Mesothelial cell of epicardium (in vitro differentiated cells): ENCODE results near the gene ALPP. TPM values are rescaled to one million over a fixed set of nuclear protein-coding genes. Genes with fewer than 3 reads are reported as not detected.
"Not testable (repeated sequence)": the region's sequence is repeated elsewhere in the genome, so short reads cannot be mapped to it uniquely, and the experiment has no call there.

Source experiments
- DNase-seq, 2 experiments: peaks; one replicate each; pipeline ENCODE4 v3.0.0; 2021; ENCODE audit warnings: low spot score in 2 of 2; ENCODE audit not compliant: unreplicated experiment in 2 of 2
- H3K27ac Mint-ChIP-seq: 2 replicates; pipeline ENCODE4 v1.8.0; 2021; ENCODE audit warnings: mixed read lengths
- H3K27me3 Mint-ChIP-seq: 2 replicates; pipeline ENCODE4 v1.8.0; 2021; ENCODE audit warnings: low read depth, mixed read lengths
- H3K36me3 Mint-ChIP-seq: 2 replicates; pipeline ENCODE4 v1.8.0; 2021; ENCODE audit warnings: mixed read lengths
- H3K4me1 Mint-ChIP-seq: 2 replicates; pipeline ENCODE4 v1.8.0; 2021; ENCODE audit warnings: mixed read lengths
- H3K4me3 Mint-ChIP-seq: 2 replicates; pipeline ENCODE4 v1.8.0; 2021; ENCODE audit warnings: mild to moderate bottlenecking, moderate library complexity, mixed read lengths
- H3K9me3 Mint-ChIP-seq: 2 replicates; pipeline ENCODE4 v1.8.0; 2021; ENCODE audit warnings: mixed read lengths
- total RNA-seq: library from RNA; stranded (reverse); gene quantifications from 3 replicates; pipeline ENCODE4 v1.2.1, GENCODE V29; 2021
- TF ChIP-seq, protein P1 (sequence below): fragments of 200-600 bp; sonication (generic); IDR thresholded peaks from one replicate; pipeline ENCODE4 v1.5.0; 2021; ENCODE audit warnings: antibody characterized with exemption; ENCODE audit not compliant: unreplicated experiment

Gene ALPP
- total RNA-seq, 1 donor from 2014 or later: not detected

DNA sequence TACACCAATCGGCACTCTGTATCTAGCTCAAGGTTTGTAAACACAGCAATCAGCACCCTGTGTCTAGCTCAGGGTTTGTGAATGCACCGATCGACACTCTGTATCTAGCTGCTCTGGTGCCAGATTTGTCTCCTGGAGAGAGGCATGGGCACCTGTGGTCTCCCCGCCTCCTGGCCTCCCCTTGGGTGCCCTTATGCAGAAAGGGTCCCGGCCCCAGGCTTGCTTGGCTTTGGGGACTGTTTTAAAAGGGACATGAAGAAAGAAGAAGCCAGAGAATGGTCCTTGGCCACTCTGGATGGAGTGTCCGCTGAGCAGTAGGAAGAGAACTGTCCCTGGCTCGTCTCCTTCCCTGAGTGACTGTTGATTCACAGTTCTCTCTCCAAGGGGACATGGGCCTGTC lies 11.5 kb upstream of the ALPP start:
- Mint-ChIP-seq H3K27me3 (no peaks in the 10 kb centered on the region), H3K27ac (no peak overlapping the region), H3K9me3 (no peaks in the 10 kb centered on the region), H3K4me3 (no peak overlapping the region), H3K36me3 (no peaks in the 10 kb centered on the region), H3K4me1 (peaks cover 12% of the 10 kb centered on the region)
- DNase-seq: no peak
- TF ChIP-seq, protein P1, sequence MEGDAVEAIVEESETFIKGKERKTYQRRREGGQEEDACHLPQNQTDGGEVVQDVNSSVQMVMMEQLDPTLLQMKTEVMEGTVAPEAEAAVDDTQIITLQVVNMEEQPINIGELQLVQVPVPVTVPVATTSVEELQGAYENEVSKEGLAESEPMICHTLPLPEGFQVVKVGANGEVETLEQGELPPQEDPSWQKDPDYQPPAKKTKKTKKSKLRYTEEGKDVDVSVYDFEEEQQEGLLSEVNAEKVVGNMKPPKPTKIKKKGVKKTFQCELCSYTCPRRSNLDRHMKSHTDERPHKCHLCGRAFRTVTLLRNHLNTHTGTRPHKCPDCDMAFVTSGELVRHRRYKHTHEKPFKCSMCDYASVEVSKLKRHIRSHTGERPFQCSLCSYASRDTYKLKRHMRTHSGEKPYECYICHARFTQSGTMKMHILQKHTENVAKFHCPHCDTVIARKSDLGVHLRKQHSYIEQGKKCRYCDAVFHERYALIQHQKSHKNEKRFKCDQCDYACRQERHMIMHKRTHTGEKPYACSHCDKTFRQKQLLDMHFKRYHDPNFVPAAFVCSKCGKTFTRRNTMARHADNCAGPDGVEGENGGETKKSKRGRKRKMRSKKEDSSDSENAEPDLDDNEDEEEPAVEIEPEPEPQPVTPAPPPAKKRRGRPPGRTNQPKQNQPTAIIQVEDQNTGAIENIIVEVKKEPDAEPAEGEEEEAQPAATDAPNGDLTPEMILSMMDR: no peak

DNA sequence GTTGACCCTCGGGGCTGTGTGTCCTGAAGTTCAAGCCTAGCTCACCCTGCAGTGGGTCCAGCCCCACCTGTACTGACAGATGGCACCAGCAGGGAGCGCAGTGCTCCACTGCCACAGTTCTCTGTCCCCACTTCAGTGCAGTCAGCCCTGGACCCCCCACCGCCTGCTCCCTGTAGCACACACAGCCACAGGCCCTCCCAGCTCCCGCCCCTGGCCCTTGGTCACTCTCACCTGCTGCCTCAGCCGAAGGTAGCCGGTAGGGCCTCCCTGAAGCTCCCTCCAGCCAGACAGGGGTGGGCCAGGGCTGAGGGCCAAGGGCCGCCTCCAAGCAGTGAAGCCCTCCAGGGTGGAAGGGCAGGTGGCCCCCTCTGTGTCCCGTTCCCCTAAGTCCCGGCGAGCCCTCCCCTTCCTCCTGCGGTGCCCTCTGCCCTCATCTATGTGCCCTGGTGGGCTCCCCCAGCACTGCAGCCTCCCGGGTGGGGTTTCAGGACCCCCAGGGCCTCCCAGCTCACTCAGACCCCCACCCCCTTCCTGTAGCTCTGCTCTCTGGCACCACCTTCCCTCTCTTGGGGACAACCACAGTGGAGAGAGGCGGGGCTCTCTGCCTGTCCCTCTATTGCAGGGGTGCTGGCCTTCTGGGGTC lies 10.8 kb upstream of the ALPP start:
- peaks cover 12% of the 10 kb centered on the region for H3K4me1 Mint-ChIP-seq
- H3K36me3 Mint-ChIP-seq: no peaks in the 10 kb centered on the region
- H3K9me3 Mint-ChIP-seq: no peaks in the 10 kb centered on the region
- TF ChIP-seq, protein P1: no peak
- no peak overlapping the region for H3K27ac Mint-ChIP-seq
- no peak overlapping the region for H3K4me3 Mint-ChIP-seq
- no peak for DNase-seq
- no peaks in the 10 kb centered on the region for H3K27me3 Mint-ChIP-seq

DNA sequence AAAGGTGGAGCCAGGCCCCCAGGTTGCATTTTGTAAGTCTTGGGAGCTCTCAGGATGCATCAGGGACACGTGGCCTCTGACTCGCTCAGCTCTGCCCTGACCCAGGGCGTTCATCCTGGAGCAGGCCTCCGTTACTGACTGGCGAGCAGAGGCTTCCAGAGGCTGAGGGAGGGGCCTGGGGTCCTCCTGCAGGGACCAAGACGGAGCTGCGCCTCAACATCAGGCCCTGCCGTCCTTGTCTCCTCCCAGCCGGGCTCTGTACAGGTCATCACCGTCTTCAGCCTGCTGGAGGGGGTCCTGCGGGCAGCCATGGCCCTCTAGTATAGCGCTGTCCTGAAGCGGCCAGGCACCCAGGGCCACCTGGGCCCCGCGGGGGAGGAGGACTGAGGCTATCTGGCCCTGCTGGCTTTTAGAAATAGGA lies 10.2 kb upstream of the ALPP start:
- peaks cover 12% of the 10 kb centered on the region for H3K4me1 Mint-ChIP-seq
- H3K27ac Mint-ChIP-seq: no peak overlapping the region
- H3K27me3 Mint-ChIP-seq: no peaks in the 10 kb centered on the region
- no peak overlapping the region for H3K4me3 Mint-ChIP-seq
- no peaks in the 10 kb centered on the region for H3K9me3 Mint-ChIP-seq
- H3K36me3 Mint-ChIP-seq: no peaks in the 10 kb centered on the region
- TF ChIP-seq, protein P1: no peak
- DNase-seq: no peak

DNA sequence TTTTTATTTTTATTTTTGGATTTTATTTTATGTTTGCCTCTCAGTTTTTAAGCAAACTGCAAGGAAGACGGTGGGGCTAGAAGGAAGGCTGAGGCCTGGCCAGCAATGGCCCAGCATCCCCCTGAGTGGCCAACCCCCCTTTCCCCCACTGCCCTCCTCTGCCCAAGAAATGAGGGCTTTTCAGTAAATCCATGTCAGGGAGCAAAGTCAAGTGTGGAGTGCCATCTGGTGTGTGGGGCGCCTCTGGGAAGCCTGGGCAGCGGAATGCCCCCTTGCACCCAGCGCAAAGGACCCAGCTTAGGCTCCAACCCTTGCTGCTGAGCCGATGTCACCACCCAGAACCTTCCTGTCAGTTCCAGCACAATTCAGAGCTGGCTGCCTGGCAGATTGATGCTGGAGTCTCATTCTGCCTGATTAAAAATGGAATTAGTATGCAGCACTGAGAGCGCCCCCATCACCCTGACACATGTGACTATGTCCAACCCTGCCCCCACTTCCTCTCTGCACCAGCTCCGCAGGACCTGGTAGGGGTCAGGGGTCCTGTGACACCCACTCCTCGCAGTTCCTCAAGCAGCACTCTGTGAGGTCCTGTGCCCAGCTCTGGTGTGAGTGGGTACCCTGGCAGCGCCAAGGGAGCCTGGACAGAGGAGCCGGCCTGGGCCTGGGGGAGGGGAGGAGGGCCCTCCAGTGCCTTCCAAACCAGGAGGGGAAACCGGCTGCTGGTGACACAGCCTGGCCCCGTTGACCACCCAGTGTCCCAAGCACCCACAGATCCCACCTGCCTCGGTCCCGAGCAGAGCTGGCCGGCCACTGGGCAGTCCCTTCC lies 9.2 kb upstream of the ALPP start:
- Mint-ChIP-seq H3K9me3 (no peaks in the 10 kb centered on the region), H3K27ac (no peak overlapping the region), H3K4me1 (peaks cover 8% of the 10 kb centered on the region), H3K36me3 (no peaks in the 10 kb centered on the region), H3K27me3 (no peaks in the 10 kb centered on the region), H3K4me3 (no peak overlapping the region)
- TF ChIP-seq, protein P1: no peak
- DNase-seq: peak in 1 of 2 experiments; percentile 29

DNA sequence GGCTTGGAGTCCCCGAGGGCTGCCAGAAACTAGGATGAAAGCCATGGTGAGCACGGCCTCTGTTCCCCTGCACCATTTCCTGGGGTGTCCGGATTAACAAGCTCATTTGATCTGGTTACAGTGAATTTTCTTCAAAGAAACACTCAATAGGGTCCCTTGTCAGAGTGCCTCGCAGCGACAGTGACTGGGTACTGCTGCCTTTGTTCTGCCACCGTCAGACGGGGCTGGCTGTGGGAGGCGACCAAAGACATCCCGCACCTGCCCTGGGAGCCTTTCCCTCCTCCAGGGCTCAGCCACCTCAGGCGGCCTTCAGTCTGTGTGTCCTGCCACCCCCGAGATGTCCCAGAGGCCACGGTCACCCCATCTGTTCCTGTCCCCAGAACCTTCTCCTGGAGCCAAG lies 8.5 kb upstream of the ALPP start:
- not testable (repeated sequence) for H3K9me3 Mint-ChIP-seq, H3K27ac Mint-ChIP-seq, H3K4me3 Mint-ChIP-seq, H3K36me3 Mint-ChIP-seq, DNase-seq, H3K4me1 Mint-ChIP-seq, H3K27me3 Mint-ChIP-seq
